Central memory CD4-positive, alpha-beta T cell (primary cell): Measurements from ENCODE around the gene SYNPO2.
"Not testable (repeated sequence)": the region's sequence is repeated elsewhere in the genome, so short reads cannot be mapped to it uniquely, and the experiment has no call there.

Experiments
- DNase-seq: peaks from one replicate; pipeline ENCODE4 v3.0.0; 2022

SYNPO2 gene

GRCh38 chr4:119003001-119003400, 114.3 kb downstream of the SYNPO2 start:
- not testable (repeated sequence) for DNase-seq

- DNase-seq = no peak
Measured at GRCh38 chr4:119005928-119006460, 117.3 kb downstream of the SYNPO2 start.

GRCh38 chr4:119008761-119009160, 120.1 kb downstream of the SYNPO2 start:
- no peak for DNase-seq

- DNase-seq = not testable (repeated sequence)
Measured at GRCh38 chr4:119010221-119010620, 121.6 kb downstream of the SYNPO2 start.

- DNase-seq = no peak
Measured at GRCh38 chr4:119010909-119011606, 122.4 kb downstream of the SYNPO2 start.

- no peak for DNase-seq
Measured at GRCh38 chr4:119011607-119011988, 122.9 kb downstream of the SYNPO2 start.

- DNase-seq = no peak
Measured at GRCh38 chr4:119014658-119015057, 126.0 kb downstream of the SYNPO2 start.

GRCh38 chr4:119016636-119017035, 128.0 kb downstream of the SYNPO2 start:
- no peak for DNase-seq

- DNase-seq = no peak
Measured at GRCh38 chr4:119017636-119018035, 129.0 kb downstream of the SYNPO2 start.

GRCh38 chr4:119020158-119020557, 131.5 kb downstream of the SYNPO2 start:
- no peak for DNase-seq

GRCh38 chr4:119022520-119022919, 133.9 kb downstream of the SYNPO2 start:
- not testable (repeated sequence) for DNase-seq

GRCh38 chr4:119024102-119024501, 135.4 kb downstream of the SYNPO2 start:
- no peak for DNase-seq

- no peak for DNase-seq
Measured at GRCh38 chr4:119025420-119025819, 136.8 kb downstream of the SYNPO2 start.

- no peak for DNase-seq
Measured at GRCh38 chr4:119025916-119026661, 137.4 kb downstream of the SYNPO2 start.

GRCh38 chr4:119026662-119027444, 138.2 kb downstream of the SYNPO2 start:
- DNase-seq = no peak

- DNase-seq = no peak
Measured at GRCh38 chr4:119027811-119028210, 139.2 kb downstream of the SYNPO2 start.

GRCh38 chr4:119028296-119028695, 139.6 kb downstream of the SYNPO2 start:
- DNase-seq = no peak

- DNase-seq = no peak
Measured at GRCh38 chr4:119029847-119030535, 141.3 kb downstream of the SYNPO2 start.

GRCh38 chr4:119030536-119030890, 141.9 kb downstream of the SYNPO2 start:
- DNase-seq = no peak

GRCh38 chr4:119031218-119031617, 142.6 kb downstream of the SYNPO2 start:
- DNase-seq = no peak

- no peak for DNase-seq
Measured at GRCh38 chr4:119032921-119033685, 144.4 kb downstream of the SYNPO2 start.
